Measurements from ENCODE around the gene SLCO4A1.
"Not testable (repeated sequence)": the region's sequence is repeated elsewhere in the genome, so short reads cannot be mapped to it uniquely, and the experiment has no call there.

Gene SLCO4A1

GRCh38 chr20:62623488-62624324 is 18.6 kb upstream of the SLCO4A1 start:
- peak; percentile 65 for DNase-seq (ENCODE audit: low read depth)

GRCh38 chr20:62624325-62624690 is 18.0 kb upstream of the SLCO4A1 start:
- DNase-seq (ENCODE audit: low read depth), result no peak

GRCh38 chr20:62624719-62625453 is 17.4 kb upstream of the SLCO4A1 start:
- no peak for DNase-seq (ENCODE audit: low read depth)

DNA sequence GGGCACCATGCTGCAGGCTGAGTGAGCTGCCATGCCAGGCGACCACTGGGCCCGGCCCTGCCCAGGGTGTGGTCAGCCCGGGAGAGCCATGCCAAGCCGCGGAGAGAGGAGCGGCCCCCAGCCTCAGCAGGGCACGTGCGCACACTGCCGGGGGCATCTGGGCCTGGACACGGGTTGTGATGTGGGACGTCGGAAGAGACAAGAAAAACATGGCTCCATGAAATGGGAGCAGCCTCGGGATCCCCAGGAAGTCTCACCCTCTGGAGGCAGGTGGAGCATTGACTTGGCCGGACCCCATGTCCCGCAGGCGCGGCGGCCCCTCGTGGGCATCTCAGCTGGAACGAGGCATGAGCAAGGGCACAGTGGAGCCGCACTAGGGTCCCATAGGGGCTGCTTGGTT is 16.8 kb upstream of the SLCO4A1 start:
- DNase-seq (ENCODE audit: low read depth), result no peak

- no peak for DNase-seq (ENCODE audit: low read depth)
Measured at GRCh38 chr20:62625921-62626547, 16.3 kb upstream of the SLCO4A1 start.

GRCh38 chr20:62627425-62627824 is 14.9 kb upstream of the SLCO4A1 start:
- DNase-seq (ENCODE audit: low read depth), result not testable (repeated sequence)

DNA sequence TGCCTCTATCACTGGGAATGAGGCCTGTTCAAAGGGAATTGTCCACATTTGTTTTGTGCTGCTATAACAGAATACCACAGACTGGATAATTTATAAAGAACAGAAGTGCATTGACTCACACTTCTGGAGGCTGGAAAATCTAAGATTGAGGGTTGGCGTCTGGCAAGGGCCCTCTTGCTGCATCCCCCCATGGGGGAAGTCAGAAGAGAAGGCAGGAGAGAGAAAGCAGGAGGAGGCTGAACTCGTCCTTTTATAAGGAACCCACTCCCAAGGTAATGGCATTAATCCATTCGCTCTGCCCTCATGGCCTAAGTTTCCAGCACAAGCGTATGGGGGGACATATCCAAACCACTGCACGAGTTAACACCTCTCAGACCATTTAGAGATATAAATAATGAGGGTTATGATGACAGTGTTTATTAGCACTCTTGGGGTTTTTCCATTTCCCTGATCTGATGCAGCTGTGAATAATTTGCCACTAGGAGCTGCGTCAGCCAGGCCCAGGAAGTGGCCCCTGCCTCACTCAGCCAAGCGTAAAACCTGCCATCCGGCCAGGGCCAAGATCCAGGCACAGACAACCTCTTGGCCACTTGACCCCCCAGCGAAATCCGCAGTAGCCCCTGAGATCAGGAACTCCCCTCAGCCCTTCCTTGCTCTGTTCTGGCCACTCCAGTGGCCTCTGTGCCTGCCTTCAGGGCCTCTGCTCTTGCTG is 14.2 kb upstream of the SLCO4A1 start:
- DNase-seq (ENCODE audit: low read depth), result no peak

- no peak for DNase-seq (ENCODE audit: low read depth)
Measured at GRCh38 chr20:62628691-62629090, 13.6 kb upstream of the SLCO4A1 start.

DNA sequence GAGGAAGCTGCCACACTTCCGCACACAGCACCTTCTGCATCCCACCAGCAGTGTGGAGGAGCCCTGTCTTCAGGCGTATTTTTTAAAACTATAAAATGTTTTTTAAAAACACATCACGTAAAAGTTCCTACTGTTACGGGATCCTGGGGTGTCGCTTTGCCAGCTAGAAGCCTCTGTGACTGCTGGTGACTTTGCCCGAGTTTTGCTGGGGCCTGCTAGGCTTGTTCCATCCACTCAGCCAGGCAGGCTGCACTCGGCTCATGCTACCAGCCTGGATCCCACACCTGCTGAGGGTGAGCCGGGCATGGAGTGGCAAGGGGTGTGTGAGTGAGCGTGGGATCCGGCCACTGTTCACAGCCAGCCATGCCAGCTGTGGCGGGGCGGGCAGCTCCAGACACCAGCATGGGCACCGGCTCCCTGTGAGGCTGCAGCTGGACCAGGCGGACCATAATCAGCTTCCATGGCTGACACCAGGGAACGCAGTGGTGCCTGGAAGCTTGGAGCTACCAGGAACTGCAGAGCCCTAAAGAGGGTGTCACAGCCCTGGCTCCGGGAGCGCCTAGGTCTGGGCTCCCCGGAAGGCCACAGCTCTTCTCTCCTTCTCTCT is 12.3 kb upstream of the SLCO4A1 start:
- DNase-seq (ENCODE audit: low read depth), result no peak

GRCh38 chr20:62631336-62632308 is 10.7 kb upstream of the SLCO4A1 start:
- DNase-seq (ENCODE audit: low read depth), result no peak

- no peak for DNase-seq (ENCODE audit: low read depth)
Measured at GRCh38 chr20:62632575-62633090, 9.7 kb upstream of the SLCO4A1 start.

DNA sequence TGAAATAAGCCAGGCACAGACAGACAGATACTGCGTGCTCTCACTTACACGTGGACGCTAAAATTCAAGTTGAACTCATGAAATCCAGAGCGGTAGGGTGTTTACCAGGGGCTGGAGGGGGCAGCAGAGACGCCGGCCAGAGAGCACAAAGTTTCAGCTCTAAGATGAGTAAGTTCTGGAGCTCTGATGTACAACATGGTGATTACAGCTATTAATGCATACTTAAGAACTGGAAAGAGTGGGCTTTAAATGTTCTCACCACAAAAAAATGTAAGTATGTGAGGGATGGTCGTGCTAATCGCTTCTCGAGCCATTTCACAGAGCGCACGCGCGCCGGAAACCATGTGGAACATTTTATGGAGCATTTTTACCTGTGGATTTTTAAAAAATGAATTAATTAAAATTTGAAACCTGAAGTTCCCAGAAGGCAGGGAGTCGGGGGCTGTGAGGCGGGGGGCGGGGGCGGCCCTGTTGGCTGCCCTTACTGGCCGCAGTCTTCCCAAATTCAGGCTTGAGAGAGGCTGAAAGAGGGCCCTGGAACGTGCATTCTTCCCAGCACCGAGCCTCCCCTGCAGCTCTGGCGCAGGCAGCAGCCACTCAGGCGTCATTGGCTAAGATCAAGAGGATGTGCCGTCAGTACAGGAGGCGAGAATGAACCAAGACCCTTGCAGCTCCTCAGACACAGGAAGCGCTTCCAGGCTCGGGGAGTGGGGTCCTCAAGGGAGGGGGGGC is 8.5 kb upstream of the SLCO4A1 start:
- DNase-seq (ENCODE audit: low read depth), result no peak

DNA sequence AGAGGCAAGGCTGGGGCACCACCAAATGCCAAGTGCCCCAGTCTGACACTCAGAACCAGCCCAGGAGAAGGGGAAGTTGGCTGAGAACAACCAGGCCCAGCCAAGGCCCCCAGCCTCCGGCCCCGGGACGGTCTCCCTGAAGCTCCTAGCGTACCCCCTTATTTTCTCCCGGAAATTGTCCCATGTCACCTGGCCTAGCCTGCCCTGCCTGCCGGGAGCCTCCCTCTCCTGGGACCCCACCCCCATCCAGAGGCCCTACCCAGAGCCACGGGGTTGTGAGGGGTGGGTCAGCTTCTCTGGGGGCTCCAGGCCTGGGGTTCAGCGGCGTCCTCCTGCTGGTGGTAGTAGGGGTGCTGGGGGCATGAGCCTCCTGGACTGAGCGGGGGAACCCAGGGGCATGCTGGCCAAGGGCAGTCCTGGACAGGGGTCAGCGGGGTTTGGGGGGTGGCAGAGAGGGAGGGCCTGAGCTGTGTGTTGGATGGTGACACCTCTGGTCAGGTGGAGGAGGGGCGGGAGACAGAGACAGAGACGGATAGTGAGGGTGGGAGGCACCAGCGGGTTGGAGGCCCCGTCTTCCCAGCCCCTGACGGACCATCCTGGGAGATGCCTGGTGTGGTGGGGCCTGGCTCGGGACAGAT is 7.9 kb upstream of the SLCO4A1 start:
- DNase-seq (ENCODE audit: low read depth), result no peak

DNA sequence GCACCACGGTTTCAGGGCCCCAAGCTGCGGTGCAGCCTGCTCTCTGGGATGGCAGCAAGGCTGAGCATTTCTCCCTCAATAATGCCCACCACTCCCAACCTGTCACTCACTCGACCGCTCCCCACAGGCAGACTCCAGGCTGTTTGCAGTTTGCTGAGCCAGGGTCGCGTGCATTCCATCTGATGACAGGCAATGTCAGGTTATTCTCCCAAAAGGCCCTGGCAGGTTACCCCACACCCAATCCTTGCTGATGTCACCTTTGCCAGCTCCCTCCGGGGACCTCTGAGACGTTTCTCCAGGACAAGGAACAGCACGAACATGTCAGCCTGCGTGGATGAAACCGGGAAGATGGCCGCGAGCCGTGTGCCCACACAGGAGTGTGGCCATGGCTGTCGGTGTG is 7.1 kb upstream of the SLCO4A1 start:
- no peak for DNase-seq (ENCODE audit: low read depth)

- no peak for DNase-seq (ENCODE audit: low read depth)
Measured at GRCh38 chr20:62635852-62636251, 6.5 kb upstream of the SLCO4A1 start.

- no peak for DNase-seq (ENCODE audit: low read depth)
Measured at GRCh38 chr20:62636446-62636845, 5.9 kb upstream of the SLCO4A1 start.

DNA sequence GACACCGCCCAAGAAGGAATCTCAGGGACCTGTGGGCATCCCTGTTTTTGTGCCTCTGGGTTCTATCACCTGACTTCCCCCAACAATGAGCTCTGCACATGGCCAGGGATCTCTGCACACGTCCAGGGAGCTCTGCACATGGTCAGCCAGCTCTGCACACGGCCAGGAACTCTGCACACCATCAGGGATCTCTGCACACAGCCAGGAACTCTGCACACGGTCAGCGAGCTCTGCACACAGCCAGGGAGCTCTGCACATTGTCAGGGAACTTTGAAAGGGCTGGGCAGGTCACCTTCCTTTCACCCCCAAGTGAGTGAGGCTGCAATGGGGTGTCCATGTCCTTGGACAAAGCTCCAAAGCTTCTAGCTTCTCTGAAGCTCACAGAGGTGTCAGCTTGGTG is 5.2 kb upstream of the SLCO4A1 start:
- DNase-seq (ENCODE audit: low read depth), result no peak

GRCh38 chr20:62637521-62638054 is 4.7 kb upstream of the SLCO4A1 start:
- DNase-seq (ENCODE audit: low read depth), result no peak

GRCh38 chr20:62638055-62638570 is 4.2 kb upstream of the SLCO4A1 start:
- no peak for DNase-seq (ENCODE audit: low read depth)

Measured in T-helper 22 cell (primary cell).